Vagina (tissue), 2 donors: Measurements from ENCODE around the gene MCM3.

ENCODE experiments used
- CTCF ChIP-seq, 3 experiments: fragments of 450-650 bp in 2 of 3; fragments of 200-600 bp in 1 of 3; sonication (generic) in 1 of 3; IDR thresholded peaks; one replicate each; pipeline ENCODE4 v1.5.1; 2017 to 2019; ENCODE audit warnings: antibody characterized with exemption in 3 of 3, mild to moderate bottlenecking in 2 of 3, moderate library complexity in 2 of 3
- POLR2A ChIP-seq, 2 donors: fragments of 450-650 bp; IDR thresholded peaks; one replicate each; pipeline ENCODE4 v1.6.1; 2017; ENCODE audit warnings: antibody characterized with exemption in 2 of 2, mild to moderate bottlenecking in 2 of 2, moderate library complexity in 2 of 2
- POLR2AphosphoS5 ChIP-seq, 2 donors: sonication (generic); formaldehyde crosslinking; IDR thresholded peaks; one replicate each; pipeline ENCODE4 v1.9.0; 2017; ENCODE audit warnings: antibody characterized with exemption in 2 of 2, mild to moderate bottlenecking in 2 of 2, low read depth in 1 of 2; ENCODE audit not compliant: insufficient read depth in 1 of 2

- TF ChIP-seq CTCF (IDR thresholded peaks at IDR 0.05) (no peak), POLR2AphosphoS5 (IDR thresholded peaks at IDR 0.05; ENCODE audit: insufficient read depth in 1 of 2, low read depth in 1 of 2) (no peak), POLR2A (IDR thresholded peaks at IDR 0.05) (no peak)
Observed at GRCh38 chr6:52231406-52232127, 53.0 kb downstream of the MCM3 start.
